DOHH2 (cell line): ENCODE results near the gene NMT2.
"Not testable (repeated sequence)": the region's sequence is repeated elsewhere in the genome, so short reads cannot be mapped to it uniquely, and the experiment has no call there.

Experiments used
- H3F3A ChIP-seq: fragments of 200-600 bp; sonication (generic), shearing (Covaris generic); 2 replicates; pipeline ENCODE4 v1.6.0; 2016; ENCODE audit warnings: antibody characterized with exemption, mild to moderate bottlenecking; ENCODE audit not compliant: control insufficient read depth, insufficient read depth
- H3K27ac ChIP-seq: fragments of 200-600 bp; sonication (generic); 2 replicates; pipeline ENCODE4 v1.5.1; 2014; ENCODE audit warnings: low read depth, mild to moderate bottlenecking, low read length, moderate library complexity
- H3K27me3 ChIP-seq: fragments of 200-600 bp; sonication (generic); 2 replicates; pipeline ENCODE4 v1.6.1; 2014; ENCODE audit warnings: mild to moderate bottlenecking, low read length, mixed read lengths; ENCODE audit not compliant: control insufficient read depth
- H3K36me3 ChIP-seq: fragments of 200-600 bp; sonication (generic); 2 replicates; pipeline ENCODE4 v1.6.1; 2014; ENCODE audit warnings: mild to moderate bottlenecking, low read length, moderate library complexity, mixed read lengths; ENCODE audit not compliant: control insufficient read depth
- H3K4me1 ChIP-seq: fragments of 200-600 bp; sonication (generic); 2 replicates; pipeline ENCODE4 v1.6.1; 2014; ENCODE audit warnings: mild to moderate bottlenecking, low read length, mixed read lengths; ENCODE audit not compliant: control insufficient read depth
- H3K4me2 ChIP-seq: fragments of 200-600 bp; sonication (generic); 2 replicates; pipeline ENCODE4 v1.6.0; 2014; ENCODE audit warnings: mild to moderate bottlenecking, low read length, moderate library complexity
- H3K4me3 ChIP-seq: fragments of 200-600 bp; sonication (generic); 2 replicates; pipeline ENCODE4 v1.5.1; 2014; ENCODE audit warnings: mild to moderate bottlenecking, low read length, mixed read lengths
- H3K79me2 ChIP-seq: fragments of 200-600 bp; sonication (generic); 2 replicates; pipeline ENCODE4 v1.6.1; 2014; ENCODE audit warnings: mild to moderate bottlenecking, low read length, mixed read lengths; ENCODE audit not compliant: control insufficient read depth
- H3K9me2 ChIP-seq: fragments of 200-600 bp; sonication (generic); replicated peaks from 2 replicates; pipeline ENCODE4 v1.6.1; 2014; ENCODE audit warnings: mild to moderate bottlenecking, low read length, mixed read lengths; ENCODE audit not compliant: control insufficient read depth
- H3K9me3 ChIP-seq: fragments of 200-600 bp; sonication (generic); 2 replicates; pipeline ENCODE4 v1.6.1; 2014; ENCODE audit warnings: antibody characterized with exemption, low read length, mixed read lengths; ENCODE audit not compliant: control insufficient read depth, insufficient read depth
- H4K20me1 ChIP-seq: fragments of 200-600 bp; sonication (generic); 2 replicates; pipeline ENCODE4 v1.6.0; 2014; ENCODE audit warnings: low read depth, mild to moderate bottlenecking, antibody characterized with exemption, low read length, moderate library complexity; ENCODE audit not compliant: control insufficient read depth, insufficient read depth
- CTCF ChIP-seq: fragments of 200-600 bp; sonication (generic); IDR thresholded peaks from one replicate; pipeline ENCODE4 v1.5.1; 2014; ENCODE audit warnings: antibody characterized with exemption, mild to moderate bottlenecking, low read depth, low read length; ENCODE audit not compliant: poor library complexity, severe bottlenecking
- EZH2phosphoT487 ChIP-seq: fragments of 200-600 bp; sonication (generic); IDR thresholded peaks from 2 replicates; pipeline ENCODE4 v1.6.1; 2017; ENCODE audit warnings: borderline replicate concordance, mild to moderate bottlenecking, antibody characterized with exemption, low read length, moderate library complexity, mixed read lengths

Gene NMT2

GRCh38 chr10:15208221-15208620, 39.7 kb upstream of the NMT2 start:
- no peaks in the 10 kb centered on the region for H3K9me2 ChIP-seq
- TF ChIP-seq CTCF (no peak), EZH2phosphoT487 (no peak)
- no peak overlapping the region for H3K4me2 ChIP-seq
- no peaks in the 10 kb centered on the region for H3K36me3 ChIP-seq
- no peaks in the 10 kb centered on the region for H3K27me3 ChIP-seq
- H3K9me3 ChIP-seq: no peaks in the 10 kb centered on the region
- 0 out of 2 replicates have a peak, but pooled peaks cover 3% of the 10 kb centered on the region for H3K4me1 ChIP-seq
- no peak overlapping the region for H3K27ac ChIP-seq
- H4K20me1 ChIP-seq: no peaks in the 10 kb centered on the region
- H3K4me3 ChIP-seq: no peak overlapping the region
- no peaks in the 10 kb centered on the region for H3K79me2 ChIP-seq
- H3F3A ChIP-seq: no peaks in the 10 kb centered on the region

- H3F3A ChIP-seq, H4K20me1 ChIP-seq, H3K27me3 ChIP-seq, H3K79me2 ChIP-seq, H3K36me3 ChIP-seq, H3K4me3 ChIP-seq, H3K4me2 ChIP-seq, H3K9me3 ChIP-seq, H3K4me1 ChIP-seq, H3K27ac ChIP-seq, H3K9me2 ChIP-seq: not testable (repeated sequence)
Observed at GRCh38 chr10:15207410-15207809, 38.9 kb upstream of the NMT2 start.

DNA sequence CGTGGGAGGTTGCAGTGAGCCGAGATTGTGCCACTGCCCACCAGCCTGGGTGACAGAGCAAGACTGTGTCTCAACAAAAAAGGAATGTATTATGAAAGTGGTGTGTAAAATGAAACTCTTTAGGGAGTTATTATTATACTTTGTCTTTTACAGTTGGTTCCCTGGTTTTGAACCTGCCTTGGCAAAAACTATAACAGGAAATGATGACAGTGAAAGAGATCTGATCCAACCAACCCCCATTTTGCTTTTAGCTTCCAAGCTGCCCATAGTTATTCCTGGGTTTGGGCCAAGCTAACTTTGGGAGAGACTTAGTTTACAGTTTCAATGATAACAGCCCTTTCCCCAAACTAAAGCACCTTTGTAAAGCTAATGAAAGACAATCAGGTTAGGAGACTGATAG, 34.1 kb upstream of the NMT2 start:
- H3K27ac ChIP-seq: no peak overlapping the region

GRCh38 chr10:15202301-15202621, 33.8 kb upstream of the NMT2 start:
- H3K27ac ChIP-seq: not testable (repeated sequence)

More for the DNA sequence above, 34.1 kb upstream of the NMT2 start:
- Histone ChIP-seq H3K9me3 (no peaks in the 10 kb centered on the region), H3K79me2 (no peaks in the 10 kb centered on the region), H4K20me1 (no peaks in the 10 kb centered on the region), H3K9me2 (no peaks in the 10 kb centered on the region), H3K4me3 (no peak overlapping the region), H3K4me2 (no peak overlapping the region), H3K36me3 (no peaks in the 10 kb centered on the region), H3F3A (no peaks in the 10 kb centered on the region), H3K27me3 (no peaks in the 10 kb centered on the region), H3K4me1 (no peaks in the 10 kb centered on the region)
- TF ChIP-seq EZH2phosphoT487 (no peak), CTCF (no peak)

More at GRCh38 chr10:15202301-15202621, 33.8 kb upstream of the NMT2 start:
- H4K20me1 ChIP-seq, H3K9me3 ChIP-seq, H3K4me3 ChIP-seq, H3K79me2 ChIP-seq, H3K36me3 ChIP-seq, H3K4me2 ChIP-seq, H3K27me3 ChIP-seq, H3F3A ChIP-seq, H3K4me1 ChIP-seq, H3K9me2 ChIP-seq: not testable (repeated sequence)
